Activated naive CD8-positive, alpha-beta T cell treated with anti-CD3 and anti-CD28 coated beads, Interleukin-2, amount 10 ng/mL, durations not matched to agents 7 days and 5 days (primary cell): ENCODE results near the gene TRIM2. TPM values are rescaled to one million over a fixed set of nuclear protein-coding genes. Genes with fewer than 3 reads are reported as not detected.
A peak's percentile ranks its signal among the peaks of the same experiment; 100 is the strongest.

Experiments
- ATAC-seq: fragments of 150-1000 bp; cut with Tn5 transposase; one replicate; pipeline ENCODE4 v1.10.0; 2021; ENCODE audit warnings: low read depth, moderate library complexity
- POLR2A ChIA-PET: fragments of 350-600 bp; sonication (Branson Sonifier 250); formaldehyde crosslinking; loops from one replicate; lab custom pipeline; 2021; ENCODE audit warnings: antibody characterized with exemption; lab: Charles Lee
- DNase-seq: peaks from one replicate; pipeline ENCODE4 v3.0.0; 2021
- H3K27ac Mint-ChIP-seq: one replicate; pipeline ENCODE4 v1.8.0; 2022; ENCODE audit warnings: mild to moderate bottlenecking, mixed read lengths
- H3K27me3 Mint-ChIP-seq: one replicate; pipeline ENCODE4 v1.8.0; 2022; ENCODE audit warnings: mild to moderate bottlenecking, moderate library complexity, mixed read lengths
- H3K36me3 Mint-ChIP-seq: one replicate; pipeline ENCODE4 v1.8.0; 2021; ENCODE audit warnings: mild to moderate bottlenecking, mixed read lengths
- H3K4me1 Mint-ChIP-seq: one replicate; pipeline ENCODE4 v1.8.0; 2021; ENCODE audit warnings: mixed read lengths
- H3K4me3 Mint-ChIP-seq: one replicate; pipeline ENCODE4 v1.8.0; 2022; ENCODE audit warnings: mild to moderate bottlenecking, moderate library complexity, mixed read lengths
- H3K9me3 Mint-ChIP-seq: one replicate; pipeline ENCODE4 v1.8.0; 2021; ENCODE audit warnings: mixed read lengths
- total RNA-seq, 2 experiments: library from RNA; stranded (reverse); gene quantifications; one replicate each; pipeline ENCODE4 v1.2.3, GENCODE V29; 2021

TRIM2 gene
- total RNA-seq, 2 experiments from 2014 or later, result 0.62 to 0.75 TPM

- no peaks in the 10 kb centered on the region for H3K9me3 Mint-ChIP-seq
- H3K4me3 Mint-ChIP-seq, result no peak overlapping the region
- peaks cover 11% of the 10 kb centered on the region for H3K27me3 Mint-ChIP-seq
- no peaks in the 10 kb centered on the region for H3K36me3 Mint-ChIP-seq
- no peak for ATAC-seq
- H3K27ac Mint-ChIP-seq, result no peak overlapping the region
- POLR2A ChIA-PET, result no interaction called here
- peaks cover 13% of the 10 kb centered on the region for H3K4me1 Mint-ChIP-seq
- DNase-seq, result no peak
Measured at GRCh38 chr4:153252122-153252521, 47.9 kb downstream of the TRIM2 start.

GRCh38 chr4:153255233-153255632 lies 51.0 kb downstream of the TRIM2 start:
- H3K4me3 Mint-ChIP-seq, result no peak overlapping the region
- no peak overlapping the region for H3K27ac Mint-ChIP-seq
- no peaks in the 10 kb centered on the region for H3K36me3 Mint-ChIP-seq
- ATAC-seq, result no peak
- H3K9me3 Mint-ChIP-seq, result no peaks in the 10 kb centered on the region
- peaks cover 16% of the 10 kb centered on the region for H3K27me3 Mint-ChIP-seq
- POLR2A ChIA-PET, result no interaction called here
- H3K4me1 Mint-ChIP-seq, result peaks cover 2% of the 10 kb centered on the region
- no peak for DNase-seq

GRCh38 chr4:153257151-153257620 lies 52.9 kb downstream of the TRIM2 start:
- Mint-ChIP-seq H3K9me3 (peaks cover 5% of the 10 kb centered on the region), H3K36me3 (no peaks in the 10 kb centered on the region), H3K27ac (no peak overlapping the region), H3K4me3 (no peak overlapping the region), H3K4me1 (no peaks in the 10 kb centered on the region), H3K27me3 (peaks cover 26% of the 10 kb centered on the region)
- DNase-seq (no peak), ATAC-seq (peak; percentile 58)
- POLR2A ChIA-PET, result no interaction called here

GRCh38 chr4:153257991-153258390 lies 53.7 kb downstream of the TRIM2 start:
- DNase-seq, result no peak

GRCh38 chr4:153258750-153259149 lies 54.5 kb downstream of the TRIM2 start:
- H3K9me3 Mint-ChIP-seq, result peaks cover 5% of the 10 kb centered on the region
- POLR2A ChIA-PET, result no interaction called here
- H3K27ac Mint-ChIP-seq, result no peak overlapping the region
- no peak overlapping the region for H3K4me3 Mint-ChIP-seq
- peaks cover 26% of the 10 kb centered on the region for H3K27me3 Mint-ChIP-seq
- DNase-seq (no peak), ATAC-seq (no peak)
- no peaks in the 10 kb centered on the region for H3K36me3 Mint-ChIP-seq
- H3K4me1 Mint-ChIP-seq, result no peaks in the 10 kb centered on the region

More at GRCh38 chr4:153257991-153258390, 53.7 kb downstream of the TRIM2 start:
- Mint-ChIP-seq H3K9me3 (peaks cover 5% of the 10 kb centered on the region), H3K27me3 (peaks cover 26% of the 10 kb centered on the region), H3K4me3 (no peak overlapping the region), H3K27ac (no peak overlapping the region), H3K4me1 (no peaks in the 10 kb centered on the region), H3K36me3 (no peaks in the 10 kb centered on the region)
- POLR2A ChIA-PET, result no interaction called here
- no peak for ATAC-seq

GRCh38 chr4:153259661-153260060 lies 55.4 kb downstream of the TRIM2 start:
- DNase-seq (no peak), ATAC-seq (no peak)
- Mint-ChIP-seq H3K27me3 (peaks cover 26% of the 10 kb centered on the region), H3K27ac (no peak overlapping the region), H3K4me3 (no peak overlapping the region), H3K9me3 (peaks cover 5% of the 10 kb centered on the region), H3K36me3 (no peaks in the 10 kb centered on the region), H3K4me1 (no peaks in the 10 kb centered on the region)
- POLR2A ChIA-PET, result no interaction called here

- DNase-seq (no peak), ATAC-seq (no peak)
- no peak overlapping the region for H3K4me3 Mint-ChIP-seq
- H3K36me3 Mint-ChIP-seq, result no peaks in the 10 kb centered on the region
- peaks cover 23% of the 10 kb centered on the region for H3K27me3 Mint-ChIP-seq
- H3K4me1 Mint-ChIP-seq, result no peaks in the 10 kb centered on the region
- peaks cover 5% of the 10 kb centered on the region for H3K9me3 Mint-ChIP-seq
- POLR2A ChIA-PET, result no interaction called here
- no peak overlapping the region for H3K27ac Mint-ChIP-seq
Measured at GRCh38 chr4:153260132-153260531, 55.9 kb downstream of the TRIM2 start.

GRCh38 chr4:153260553-153261300 lies 56.5 kb downstream of the TRIM2 start:
- Mint-ChIP-seq H3K4me3 (no peak overlapping the region), H3K27me3 (peaks cover 20% of the 10 kb centered on the region), H3K4me1 (no peaks in the 10 kb centered on the region), H3K36me3 (no peaks in the 10 kb centered on the region), H3K27ac (no peak overlapping the region), H3K9me3 (peaks cover 5% of the 10 kb centered on the region)
- no peak for ATAC-seq
- POLR2A ChIA-PET, result no interaction called here
- no peak for DNase-seq

- Mint-ChIP-seq H3K4me1 (no peaks in the 10 kb centered on the region), H3K36me3 (no peaks in the 10 kb centered on the region), H3K9me3 (peaks cover 5% of the 10 kb centered on the region), H3K27me3 (peaks cover 15% of the 10 kb centered on the region), H3K4me3 (no peak overlapping the region), H3K27ac (no peak overlapping the region)
- POLR2A ChIA-PET, result no interaction called here
- DNase-seq, result no peak
- ATAC-seq, result no peak
Measured at GRCh38 chr4:153261461-153261860, 57.2 kb downstream of the TRIM2 start.

- Mint-ChIP-seq H3K9me3 (peaks cover 5% of the 10 kb centered on the region), H3K36me3 (no peaks in the 10 kb centered on the region), H3K27me3 (peaks cover 17% of the 10 kb centered on the region), H3K27ac (no peak overlapping the region), H3K4me3 (no peak overlapping the region), H3K4me1 (no peaks in the 10 kb centered on the region)
- POLR2A ChIA-PET, result interaction anchor here (0.6 kb wide), 1 partner anchor 18 kb away, joined by 8 read pairs; no protein-coding TSS in a partner anchor
- ATAC-seq, result no peak
- DNase-seq, result no peak
Measured at GRCh38 chr4:153261914-153262313, 57.7 kb downstream of the TRIM2 start.

- Mint-ChIP-seq H3K4me1 (peaks cover 5% of the 10 kb centered on the region), H3K9me3 (peaks cover 6% of the 10 kb centered on the region), H3K27me3 (peaks cover 12% of the 10 kb centered on the region), H3K4me3 (no peak overlapping the region), H3K36me3 (no peaks in the 10 kb centered on the region), H3K27ac (no peak overlapping the region)
- ATAC-seq, result no peak
- DNase-seq, result no peak
- POLR2A ChIA-PET, result no interaction called here
Measured at GRCh38 chr4:153265306-153266047, 61.2 kb downstream of the TRIM2 start.

- DNase-seq, result no peak
- Mint-ChIP-seq H3K9me3 (peaks cover 3% of the 10 kb centered on the region), H3K36me3 (no peaks in the 10 kb centered on the region), H3K4me3 (no peak overlapping the region), H3K27ac (no peak overlapping the region), H3K27me3 (peaks cover 3% of the 10 kb centered on the region), H3K4me1 (peaks cover 5% of the 10 kb centered on the region)
- POLR2A ChIA-PET, result interaction anchor here (0.7 kb wide), 1 partner anchor 781 kb away, joined by 5 read pairs; no protein-coding TSS in a partner anchor
- no peak for ATAC-seq
Measured at GRCh38 chr4:153266988-153267387, 62.7 kb downstream of the TRIM2 start.

- no peaks in the 10 kb centered on the region for H3K36me3 Mint-ChIP-seq
- peaks cover 1% of the 10 kb centered on the region for H3K9me3 Mint-ChIP-seq
- no peak overlapping the region for H3K4me3 Mint-ChIP-seq
- peaks cover 3% of the 10 kb centered on the region for H3K27me3 Mint-ChIP-seq
- DNase-seq (no peak), ATAC-seq (no peak)
- POLR2A ChIA-PET, result no interaction called here
- peaks cover 5% of the 10 kb centered on the region for H3K4me1 Mint-ChIP-seq
- H3K27ac Mint-ChIP-seq, result no peak overlapping the region
Measured at GRCh38 chr4:153267890-153268289, 63.6 kb downstream of the TRIM2 start.

- H3K27me3 Mint-ChIP-seq, result peaks cover 3% of the 10 kb centered on the region
- no peaks in the 10 kb centered on the region for H3K36me3 Mint-ChIP-seq
- H3K4me3 Mint-ChIP-seq, result no peak overlapping the region
- no peak overlapping the region for H3K27ac Mint-ChIP-seq
- H3K9me3 Mint-ChIP-seq, result peaks cover 1% of the 10 kb centered on the region
- no peak for ATAC-seq
- DNase-seq, result no peak
- peaks cover 5% of the 10 kb centered on the region for H3K4me1 Mint-ChIP-seq
- POLR2A ChIA-PET, result no interaction called here
Measured at GRCh38 chr4:153268295-153268694, 64.1 kb downstream of the TRIM2 start.
